MCF 10A (cell line): Measurements from ENCODE around the gene EPN2. TPM values are rescaled to one million over a fixed set of nuclear protein-coding genes. Genes with fewer than 3 reads are reported as not detected.

Experiments
- BruUV-seq: library from RNA; stranded (reverse); fragments of 400-500 nt; replicated peaks from 2 replicates; lab custom pipeline; 2021; lab: Mats Ljungman, UMichigan
- CTCF ChIA-PET: fragments of 300-600 bp; sonication (Branson Sonifier 250); formaldehyde crosslinking; extraction: SDS; loops from one replicate; lab custom pipeline; 2021; ENCODE audit warnings: antibody characterized with exemption, inconsistent platforms; lab: Yijun Ruan, JAX
- POLR2A ChIA-PET: fragments of 300-600, 350-650 bp; sonication (Branson Sonifier 250); formaldehyde crosslinking; extraction: SDS; loops from one replicate; lab custom pipeline; 2020; ENCODE audit warnings: antibody characterized with exemption, inconsistent platforms; lab: Yijun Ruan, JAX
- DNase-seq: peaks from one replicate; pipeline ENCODE4 v3.0.0-alpha.2; 2018; ENCODE audit not compliant: unreplicated experiment
- H3K27ac Mint-ChIP-seq: one replicate; pipeline ENCODE4 v1.8.0; 2022; ENCODE audit warnings: mild to moderate bottlenecking, low read depth, mixed read lengths; ENCODE audit not compliant: unreplicated experiment
- H3K27me3 Mint-ChIP-seq: one replicate; pipeline ENCODE4 v1.8.0; 2022; ENCODE audit warnings: mixed read lengths; ENCODE audit not compliant: insufficient read depth, unreplicated experiment
- H3K36me3 Mint-ChIP-seq: one replicate; pipeline ENCODE4 v1.8.0; 2022; ENCODE audit warnings: mild to moderate bottlenecking, moderate library complexity, mixed read lengths; ENCODE audit not compliant: insufficient read depth, unreplicated experiment
- H3K4me1 Mint-ChIP-seq: one replicate; pipeline ENCODE4 v1.8.0; 2022; ENCODE audit warnings: mixed read lengths; ENCODE audit not compliant: insufficient read depth, unreplicated experiment
- H3K4me3 Mint-ChIP-seq: one replicate; pipeline ENCODE4 v1.8.0; 2022; ENCODE audit warnings: mild to moderate bottlenecking, moderate library complexity, mixed read lengths; ENCODE audit not compliant: unreplicated experiment
- H3K9me3 Mint-ChIP-seq: one replicate; pipeline ENCODE4 v1.8.0; 2022; ENCODE audit warnings: mixed read lengths; ENCODE audit not compliant: unreplicated experiment
- CTCF ChIP-seq: fragments of 200-600 bp; IDR thresholded peaks from one replicate; pipeline ENCODE4 v1.8.0; 2022; ENCODE audit warnings: antibody characterized with exemption, mild to moderate bottlenecking; ENCODE audit not compliant: unreplicated experiment
- intact Hi-C: fragments of 100-400 bp; cut with micrococcal nuclease; formaldehyde crosslinking; loops from 2 replicates; pipeline ENCODE4 v1.14.1; 2022
- total RNA-seq: library from RNA; stranded (reverse); gene quantifications from 2 replicates; pipeline ENCODE4 v1.2.3, GENCODE V29; 2022

The EPN2 gene
- total RNA-seq, 1 experiment from 2014 or later: 35.1 TPM

- peak overlapping the region; percentile 90 for H3K4me3 Mint-ChIP-seq
- ChIA-PET CTCF (no interaction called here), POLR2A (interaction anchor here (0.8 to 2.5 kb wide), 5 partner anchors 10 to 411 kb away, joined by 3 to 13 read pairs (median 4); partner anchors contain the start of genes ALDH3A2 and MAPK7)
- H3K4me1 Mint-ChIP-seq: peaks cover 22% of the 10 kb centered on the region
- no peaks in the 10 kb centered on the region for H3K27me3 Mint-ChIP-seq
- H3K9me3 Mint-ChIP-seq: no peaks in the 10 kb centered on the region
- no peak for TF ChIP-seq CTCF
- BruUV-seq: no TSS peak
- intact Hi-C loops: no loop called here
- peak overlapping the region; percentile 73 for H3K27ac Mint-ChIP-seq
- H3K36me3 Mint-ChIP-seq: no peaks in the 10 kb centered on the region
- DNase-seq: no peak
These were observed 412 bp downstream of the EPN2 start for GRCh38 chr17:19237389-19238166.

- DNase-seq: peak; percentile 35
- no peaks in the 10 kb centered on the region for H3K27me3 Mint-ChIP-seq
- no TSS peak for BruUV-seq
- peak overlapping the region; percentile 73 for H3K27ac Mint-ChIP-seq
- H3K9me3 Mint-ChIP-seq: no peaks in the 10 kb centered on the region
- ChIA-PET POLR2A (interaction anchor here (0.8 to 2.5 kb wide), 7 partner anchors 9 to 411 kb away, joined by 3 to 13 read pairs (median 3); partner anchors contain the start of genes ALDH3A2 and MAPK7), CTCF (interaction anchor here (1.0 kb wide), 1 partner anchor 12 kb away, joined by 3 read pairs; no protein-coding TSS in a partner anchor)
- no peak for TF ChIP-seq CTCF
- peaks cover 22% of the 10 kb centered on the region for H3K4me1 Mint-ChIP-seq
- H3K4me3 Mint-ChIP-seq: peak overlapping the region; percentile 90
- intact Hi-C loops: no loop called here
- no peaks in the 10 kb centered on the region for H3K36me3 Mint-ChIP-seq
These were observed 970 bp downstream of the EPN2 start for GRCh38 chr17:19238167-19238505.

GRCh38 chr17:19239544-19239943 is 2.4 kb downstream of the EPN2 start:
- ChIA-PET POLR2A (interaction anchor here (0.6 to 2.5 kb wide), 6 partner anchors 8 to 138 kb away, joined by 3 to 13 read pairs (median 3); partner anchors contain the start of gene MAPK7), CTCF (interaction anchor here (1.2 kb wide), 2 partner anchors 12 to 21 kb away, joined by 3 to 5 read pairs; no protein-coding TSS in a partner anchor)
- peaks cover 28% of the 10 kb centered on the region for H3K4me1 Mint-ChIP-seq
- intact Hi-C loops: no loop called here
- H3K27ac Mint-ChIP-seq: no peak overlapping the region
- no TSS peak for BruUV-seq
- no peaks in the 10 kb centered on the region for H3K9me3 Mint-ChIP-seq
- no peaks in the 10 kb centered on the region for H3K36me3 Mint-ChIP-seq
- no peak for DNase-seq
- no peak for TF ChIP-seq CTCF
- no peaks in the 10 kb centered on the region for H3K27me3 Mint-ChIP-seq
- no peak overlapping the region for H3K4me3 Mint-ChIP-seq

- Mint-ChIP-seq H3K4me1 (peaks cover 32% of the 10 kb centered on the region), H3K27ac (peak overlapping the region; percentile 35), H3K4me3 (no peak overlapping the region), H3K27me3 (no peaks in the 10 kb centered on the region), H3K36me3 (peaks cover 8% of the 10 kb centered on the region), H3K9me3 (no peaks in the 10 kb centered on the region)
- DNase-seq: no peak
- intact Hi-C loops: no loop called here
- no TSS peak for BruUV-seq
- TF ChIP-seq CTCF: no peak
- POLR2A ChIA-PET: no interaction called here
- CTCF ChIA-PET: interaction anchor here (0.6 kb wide), 1 partner anchor 392 kb away, joined by 4 read pairs; no protein-coding TSS in a partner anchor
These were observed 5.2 kb downstream of the EPN2 start for GRCh38 chr17:19242323-19242722.
